SK-N-MC (cell line): ENCODE measurements around the gene CACNG7.

Source experiments
- EZH2 ChIP-seq: fragments of 200-600 bp; sonication (generic); IDR thresholded peaks from one replicate; pipeline ENCODE4 v1.6.1; 2017; ENCODE audit warnings: antibody characterized with exemption
- FOXP2 ChIP-seq: optimal IDR thresholded peaks from 2 replicates; pipeline ENCODE3; 2011; ENCODE audit warnings: mild to moderate bottlenecking, moderate library complexity; ENCODE audit not compliant: insufficient read depth; ENCODE audit errors: extremely low read length, control extremely low read depth
- POLR2AphosphoS5 ChIP-seq: IDR thresholded peaks from 2 replicates; pipeline ENCODE4 v1.6.1; 2012; ENCODE audit warnings: mild to moderate bottlenecking, low read depth, low read length, borderline replicate concordance

GRCh38 chr19:53867225-53868090 is 41.6 kb upstream of the CACNG7 start, which contains the start of gene MYADM:
- TF ChIP-seq EZH2 (no peak), POLR2AphosphoS5 (no peak), FOXP2 (peak; percentile 16)
